Osteocyte (in vitro differentiated cells): ENCODE measurements around the gene PRAC2. TPM values are rescaled to one million over a fixed set of nuclear protein-coding genes. Genes with fewer than 3 reads are reported as not detected.

Source experiments
- DNase-seq: peaks from one replicate; pipeline ENCODE4 v3.0.0; 2021; ENCODE audit warnings: mixed read lengths; ENCODE audit not compliant: unreplicated experiment; ENCODE audit errors: extremely low spot score
- H3K27ac Mint-ChIP-seq: one replicate; pipeline ENCODE4 v1.8.0; 2021; ENCODE audit warnings: mild to moderate bottlenecking, mixed read lengths; ENCODE audit not compliant: unreplicated experiment
- H3K27me3 Mint-ChIP-seq: one replicate; pipeline ENCODE4 v1.8.0; 2021; ENCODE audit warnings: mixed read lengths; ENCODE audit not compliant: unreplicated experiment
- H3K36me3 Mint-ChIP-seq: one replicate; pipeline ENCODE4 v1.8.0; 2021; ENCODE audit warnings: mixed read lengths; ENCODE audit not compliant: unreplicated experiment
- H3K4me1 Mint-ChIP-seq: one replicate; pipeline ENCODE4 v1.8.0; 2021; ENCODE audit warnings: mixed read lengths; ENCODE audit not compliant: unreplicated experiment
- H3K4me3 Mint-ChIP-seq: one replicate; pipeline ENCODE4 v1.8.0; 2021; ENCODE audit warnings: mild to moderate bottlenecking, moderate library complexity, mixed read lengths; ENCODE audit not compliant: unreplicated experiment
- H3K9me3 Mint-ChIP-seq: one replicate; pipeline ENCODE4 v1.8.0; 2021; ENCODE audit warnings: mixed read lengths; ENCODE audit not compliant: unreplicated experiment
- total RNA-seq: library from RNA; stranded (reverse); gene quantifications from 2 replicates; pipeline ENCODE4 v1.2.1, GENCODE V29; 2021
- TF ChIP-seq, protein P1 (sequence below): fragments of 200-600 bp; sonication (generic); IDR thresholded peaks from 2 replicates; pipeline ENCODE4 v1.5.0; 2021; ENCODE audit warnings: antibody characterized with exemption, mild to moderate bottlenecking, moderate library complexity

PRAC2 gene
- total RNA-seq, 1 donor from 2014 or later, result not detected

GRCh38 chr17:48749621-48750553 is 26.9 kb downstream of the PRAC2 start:
- Mint-ChIP-seq H3K4me3 (no peak overlapping the region), H3K27ac (no peak overlapping the region), H3K27me3 (peaks cover 95% of the 10 kb centered on the region)

GRCh38 chr17:48751172-48751571 is 28.2 kb downstream of the PRAC2 start:
- Mint-ChIP-seq H3K4me1 (no peaks in the 10 kb centered on the region), H3K27me3 (peaks cover 94% of the 10 kb centered on the region), H3K27ac (no peak overlapping the region), H3K36me3 (no peaks in the 10 kb centered on the region), H3K9me3 (no peaks in the 10 kb centered on the region), H3K4me3 (no peak overlapping the region)
- no peak for DNase-seq
- TF ChIP-seq, protein P1, sequence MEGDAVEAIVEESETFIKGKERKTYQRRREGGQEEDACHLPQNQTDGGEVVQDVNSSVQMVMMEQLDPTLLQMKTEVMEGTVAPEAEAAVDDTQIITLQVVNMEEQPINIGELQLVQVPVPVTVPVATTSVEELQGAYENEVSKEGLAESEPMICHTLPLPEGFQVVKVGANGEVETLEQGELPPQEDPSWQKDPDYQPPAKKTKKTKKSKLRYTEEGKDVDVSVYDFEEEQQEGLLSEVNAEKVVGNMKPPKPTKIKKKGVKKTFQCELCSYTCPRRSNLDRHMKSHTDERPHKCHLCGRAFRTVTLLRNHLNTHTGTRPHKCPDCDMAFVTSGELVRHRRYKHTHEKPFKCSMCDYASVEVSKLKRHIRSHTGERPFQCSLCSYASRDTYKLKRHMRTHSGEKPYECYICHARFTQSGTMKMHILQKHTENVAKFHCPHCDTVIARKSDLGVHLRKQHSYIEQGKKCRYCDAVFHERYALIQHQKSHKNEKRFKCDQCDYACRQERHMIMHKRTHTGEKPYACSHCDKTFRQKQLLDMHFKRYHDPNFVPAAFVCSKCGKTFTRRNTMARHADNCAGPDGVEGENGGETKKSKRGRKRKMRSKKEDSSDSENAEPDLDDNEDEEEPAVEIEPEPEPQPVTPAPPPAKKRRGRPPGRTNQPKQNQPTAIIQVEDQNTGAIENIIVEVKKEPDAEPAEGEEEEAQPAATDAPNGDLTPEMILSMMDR, result no peak

More at GRCh38 chr17:48749621-48750553, 26.9 kb downstream of the PRAC2 start:
- no peaks in the 10 kb centered on the region for H3K36me3 Mint-ChIP-seq
- TF ChIP-seq, protein P1, result no peak
- no peaks in the 10 kb centered on the region for H3K4me1 Mint-ChIP-seq
- DNase-seq, result no peak
- H3K9me3 Mint-ChIP-seq, result no peaks in the 10 kb centered on the region

- H3K4me3 Mint-ChIP-seq, result no peak overlapping the region
- DNase-seq, result no peak
- no peaks in the 10 kb centered on the region for H3K36me3 Mint-ChIP-seq
- no peaks in the 10 kb centered on the region for H3K9me3 Mint-ChIP-seq
- TF ChIP-seq, protein P1, result no peak
- no peak overlapping the region for H3K27ac Mint-ChIP-seq
- peaks cover 93% of the 10 kb centered on the region for H3K27me3 Mint-ChIP-seq
- H3K4me1 Mint-ChIP-seq, result no peaks in the 10 kb centered on the region
These were observed 28.9 kb downstream of the PRAC2 start for GRCh38 chr17:48751733-48752398.

DNA sequence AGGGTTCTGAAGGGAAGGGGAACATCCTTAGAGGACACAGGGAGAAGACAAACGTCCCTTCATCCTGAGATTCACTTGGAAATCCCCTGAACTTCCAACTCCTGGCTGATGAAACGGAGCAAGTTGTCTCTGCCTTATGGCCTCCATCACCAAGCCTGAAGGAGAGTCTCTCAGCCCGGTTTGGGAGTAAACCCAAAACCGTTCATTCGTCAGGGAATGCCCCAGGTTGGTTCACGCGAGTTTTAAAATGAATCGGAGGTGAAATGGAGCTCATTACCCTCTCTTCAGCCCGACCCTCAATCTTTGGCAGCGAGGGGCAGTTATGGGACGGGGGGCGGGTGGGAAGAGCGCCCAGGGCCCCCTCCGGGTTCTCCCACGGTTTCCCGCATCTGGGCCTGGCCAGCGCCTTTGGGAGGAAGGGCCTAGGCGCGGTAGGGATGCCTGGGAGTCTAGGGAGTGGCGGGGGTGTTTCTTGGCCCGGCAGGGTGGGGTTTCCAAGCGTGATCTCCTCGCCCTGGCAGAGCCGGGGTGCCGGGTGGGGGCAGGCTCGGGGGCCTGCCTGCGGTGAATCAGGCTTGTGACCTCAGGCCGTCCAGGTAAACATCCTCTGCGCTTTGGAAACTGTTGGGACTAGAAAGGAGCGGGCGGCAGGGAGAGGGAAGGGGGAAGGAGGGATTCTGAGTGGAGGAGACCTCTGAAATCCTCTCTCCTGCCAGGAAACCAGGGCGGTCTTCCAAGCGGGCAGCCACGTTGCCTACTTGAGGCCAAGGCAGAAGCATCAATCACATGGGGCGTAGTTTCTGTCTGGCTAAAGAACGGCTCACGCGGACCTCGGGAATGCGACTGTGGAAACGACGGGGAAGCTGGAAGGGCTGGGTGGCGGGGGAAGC is 29.7 kb downstream of the PRAC2 start:
- Mint-ChIP-seq H3K36me3 (no peaks in the 10 kb centered on the region), H3K4me1 (no peaks in the 10 kb centered on the region), H3K27me3 (peaks cover 91% of the 10 kb centered on the region), H3K27ac (no peak overlapping the region), H3K4me3 (no peak overlapping the region), H3K9me3 (no peaks in the 10 kb centered on the region)
- TF ChIP-seq, protein P1, result no peak
- DNase-seq, result no peak
